MCF 10A (cell line): Measurements from ENCODE around the gene MGMT. TPM values are rescaled to one million over a fixed set of nuclear protein-coding genes. Genes with fewer than 3 reads are reported as not detected.

Experiments
- BruUV-seq: library from RNA; stranded (reverse); fragments of 400-500 nt; replicated peaks from 2 replicates; lab custom pipeline; 2021; lab: Mats Ljungman, UMichigan
- CTCF ChIA-PET: fragments of 300-600 bp; sonication (Branson Sonifier 250); formaldehyde crosslinking; extraction: SDS; loops from one replicate; lab custom pipeline; 2021; ENCODE audit warnings: antibody characterized with exemption, inconsistent platforms; lab: Yijun Ruan, JAX
- POLR2A ChIA-PET: fragments of 300-600, 350-650 bp; sonication (Branson Sonifier 250); formaldehyde crosslinking; extraction: SDS; loops from one replicate; lab custom pipeline; 2020; ENCODE audit warnings: antibody characterized with exemption, inconsistent platforms; lab: Yijun Ruan, JAX
- DNase-seq: peaks from one replicate; pipeline ENCODE4 v3.0.0-alpha.2; 2018; ENCODE audit not compliant: unreplicated experiment
- H3K27ac Mint-ChIP-seq: one replicate; pipeline ENCODE4 v1.8.0; 2022; ENCODE audit warnings: mild to moderate bottlenecking, low read depth, mixed read lengths; ENCODE audit not compliant: unreplicated experiment
- H3K27me3 Mint-ChIP-seq: one replicate; pipeline ENCODE4 v1.8.0; 2022; ENCODE audit warnings: mixed read lengths; ENCODE audit not compliant: insufficient read depth, unreplicated experiment
- H3K36me3 Mint-ChIP-seq: one replicate; pipeline ENCODE4 v1.8.0; 2022; ENCODE audit warnings: mild to moderate bottlenecking, moderate library complexity, mixed read lengths; ENCODE audit not compliant: insufficient read depth, unreplicated experiment
- H3K4me1 Mint-ChIP-seq: one replicate; pipeline ENCODE4 v1.8.0; 2022; ENCODE audit warnings: mixed read lengths; ENCODE audit not compliant: insufficient read depth, unreplicated experiment
- H3K4me3 Mint-ChIP-seq: one replicate; pipeline ENCODE4 v1.8.0; 2022; ENCODE audit warnings: mild to moderate bottlenecking, moderate library complexity, mixed read lengths; ENCODE audit not compliant: unreplicated experiment
- H3K9me3 Mint-ChIP-seq: one replicate; pipeline ENCODE4 v1.8.0; 2022; ENCODE audit warnings: mixed read lengths; ENCODE audit not compliant: unreplicated experiment
- intact Hi-C: fragments of 100-400 bp; cut with micrococcal nuclease; formaldehyde crosslinking; loops from 2 replicates; pipeline ENCODE4 v1.14.1; 2022
- total RNA-seq: library from RNA; stranded (reverse); gene quantifications from 2 replicates; pipeline ENCODE4 v1.2.3, GENCODE V29; 2022
- TF ChIP-seq, protein P1 (sequence below): fragments of 200-600 bp; IDR thresholded peaks from one replicate; pipeline ENCODE4 v1.8.0; 2022; ENCODE audit warnings: antibody characterized with exemption, mild to moderate bottlenecking; ENCODE audit not compliant: unreplicated experiment

MGMT gene
- total RNA-seq, 1 experiment from 2014 or later = 18.0 TPM

DNA sequence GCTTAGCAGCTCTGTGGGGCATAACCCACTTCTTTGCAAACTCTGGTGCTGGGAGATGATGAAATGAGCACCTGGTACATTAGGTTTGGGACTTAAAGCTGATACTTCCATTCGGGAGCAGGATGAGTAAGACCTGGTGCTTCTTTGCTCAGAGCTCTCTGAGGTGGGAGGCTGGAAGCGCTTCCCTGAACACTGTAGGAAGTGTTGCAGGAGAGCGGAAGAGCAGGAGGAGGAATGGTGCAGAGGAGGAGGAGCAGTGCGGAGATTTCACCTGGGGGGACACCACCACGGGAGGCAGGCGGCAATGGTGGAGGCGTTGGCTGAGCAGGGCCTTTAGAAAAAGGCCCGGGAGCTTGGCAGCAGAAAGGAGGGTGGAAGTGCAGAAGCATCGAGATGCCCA lies 142.5 kb downstream of the MGMT start:
- no TSS peak for BruUV-seq
- POLR2A ChIA-PET = no interaction called here
- no peaks in the 10 kb centered on the region for H3K27me3 Mint-ChIP-seq
- no peak for DNase-seq
- TF ChIP-seq, protein P1, sequence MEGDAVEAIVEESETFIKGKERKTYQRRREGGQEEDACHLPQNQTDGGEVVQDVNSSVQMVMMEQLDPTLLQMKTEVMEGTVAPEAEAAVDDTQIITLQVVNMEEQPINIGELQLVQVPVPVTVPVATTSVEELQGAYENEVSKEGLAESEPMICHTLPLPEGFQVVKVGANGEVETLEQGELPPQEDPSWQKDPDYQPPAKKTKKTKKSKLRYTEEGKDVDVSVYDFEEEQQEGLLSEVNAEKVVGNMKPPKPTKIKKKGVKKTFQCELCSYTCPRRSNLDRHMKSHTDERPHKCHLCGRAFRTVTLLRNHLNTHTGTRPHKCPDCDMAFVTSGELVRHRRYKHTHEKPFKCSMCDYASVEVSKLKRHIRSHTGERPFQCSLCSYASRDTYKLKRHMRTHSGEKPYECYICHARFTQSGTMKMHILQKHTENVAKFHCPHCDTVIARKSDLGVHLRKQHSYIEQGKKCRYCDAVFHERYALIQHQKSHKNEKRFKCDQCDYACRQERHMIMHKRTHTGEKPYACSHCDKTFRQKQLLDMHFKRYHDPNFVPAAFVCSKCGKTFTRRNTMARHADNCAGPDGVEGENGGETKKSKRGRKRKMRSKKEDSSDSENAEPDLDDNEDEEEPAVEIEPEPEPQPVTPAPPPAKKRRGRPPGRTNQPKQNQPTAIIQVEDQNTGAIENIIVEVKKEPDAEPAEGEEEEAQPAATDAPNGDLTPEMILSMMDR = no peak
- intact Hi-C loops = no loop called here
- no peaks in the 10 kb centered on the region for H3K4me1 Mint-ChIP-seq
- CTCF ChIA-PET = no interaction called here
- no peaks in the 10 kb centered on the region for H3K9me3 Mint-ChIP-seq
- H3K27ac Mint-ChIP-seq = no peak overlapping the region
- no peaks in the 10 kb centered on the region for H3K36me3 Mint-ChIP-seq
- no peak overlapping the region for H3K4me3 Mint-ChIP-seq

DNA sequence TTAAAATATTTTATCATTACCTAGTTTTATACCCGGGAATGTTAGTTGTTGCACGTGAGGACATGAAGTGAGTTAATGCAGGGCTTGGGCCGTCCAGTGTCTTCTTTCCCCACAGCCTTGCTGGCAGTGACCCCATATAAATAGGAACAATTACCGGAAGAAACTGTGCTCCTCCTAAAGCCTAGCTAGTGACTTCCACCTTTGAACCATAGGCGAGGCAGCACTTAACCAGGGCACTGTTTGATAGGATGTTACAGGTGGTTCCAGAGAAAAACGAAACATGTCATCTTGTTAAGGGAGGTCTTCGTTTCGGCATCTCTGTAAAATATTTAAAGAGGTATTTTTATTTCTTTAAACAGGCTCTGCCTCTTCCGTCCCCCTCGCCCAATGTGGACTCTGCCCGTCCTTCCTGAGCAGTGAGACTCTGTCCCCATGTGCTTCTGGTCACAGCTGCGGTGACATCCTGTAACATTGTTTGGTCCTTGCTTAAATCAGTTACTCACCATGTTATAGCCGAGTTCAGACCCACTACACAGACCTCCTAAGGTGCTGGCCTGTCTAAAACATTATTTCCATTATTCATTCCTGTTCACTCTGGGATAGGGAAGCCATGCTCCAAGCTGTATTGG lies 145.6 kb downstream of the MGMT start:
- no peaks in the 10 kb centered on the region for H3K27me3 Mint-ChIP-seq
- TF ChIP-seq, protein P1 = no peak
- POLR2A ChIA-PET = no interaction called here
- intact Hi-C loops = no loop called here
- H3K4me3 Mint-ChIP-seq = no peak overlapping the region
- H3K4me1 Mint-ChIP-seq = no peaks in the 10 kb centered on the region
- DNase-seq = no peak
- CTCF ChIA-PET = no interaction called here
- no peak overlapping the region for H3K27ac Mint-ChIP-seq
- no peaks in the 10 kb centered on the region for H3K36me3 Mint-ChIP-seq
- no peaks in the 10 kb centered on the region for H3K9me3 Mint-ChIP-seq
- BruUV-seq = no TSS peak

DNA sequence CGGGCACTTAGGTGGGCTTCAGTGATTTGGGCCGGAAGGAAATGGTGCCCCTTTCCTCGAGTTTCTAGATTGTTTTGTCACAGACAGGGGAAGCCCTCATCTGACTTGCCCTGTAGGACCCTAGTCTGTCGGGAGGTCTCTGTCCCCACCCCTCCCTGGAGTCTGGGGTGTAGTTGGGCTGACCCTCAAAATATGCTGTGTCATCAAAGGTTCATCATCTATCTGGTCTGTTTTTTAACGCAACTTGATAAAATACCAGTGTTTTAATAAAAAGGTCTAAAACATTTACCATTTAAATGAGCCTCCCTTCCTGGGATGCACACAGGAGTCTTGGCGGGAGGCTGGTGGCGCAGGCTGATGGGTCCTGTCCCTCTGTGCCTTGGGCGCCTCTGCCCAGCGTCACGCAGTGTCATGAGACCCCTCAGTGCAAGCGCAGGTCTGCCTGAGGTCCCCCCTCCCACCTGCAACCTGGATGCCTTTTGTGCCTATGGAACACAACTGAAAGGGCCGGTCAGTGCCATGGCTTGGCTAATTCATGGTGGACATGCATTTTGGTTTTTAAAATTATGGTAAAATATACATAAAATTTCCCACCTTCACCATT lies 146.4 kb downstream of the MGMT start:
- CTCF ChIA-PET = no interaction called here
- intact Hi-C loops = no loop called here
- H3K4me1 Mint-ChIP-seq = no peaks in the 10 kb centered on the region
- TF ChIP-seq, protein P1 = no peak
- no peaks in the 10 kb centered on the region for H3K36me3 Mint-ChIP-seq
- no peaks in the 10 kb centered on the region for H3K27me3 Mint-ChIP-seq
- no peak overlapping the region for H3K27ac Mint-ChIP-seq
- no TSS peak for BruUV-seq
- no peak overlapping the region for H3K4me3 Mint-ChIP-seq
- no peaks in the 10 kb centered on the region for H3K9me3 Mint-ChIP-seq
- POLR2A ChIA-PET = no interaction called here
- DNase-seq = no peak

DNA sequence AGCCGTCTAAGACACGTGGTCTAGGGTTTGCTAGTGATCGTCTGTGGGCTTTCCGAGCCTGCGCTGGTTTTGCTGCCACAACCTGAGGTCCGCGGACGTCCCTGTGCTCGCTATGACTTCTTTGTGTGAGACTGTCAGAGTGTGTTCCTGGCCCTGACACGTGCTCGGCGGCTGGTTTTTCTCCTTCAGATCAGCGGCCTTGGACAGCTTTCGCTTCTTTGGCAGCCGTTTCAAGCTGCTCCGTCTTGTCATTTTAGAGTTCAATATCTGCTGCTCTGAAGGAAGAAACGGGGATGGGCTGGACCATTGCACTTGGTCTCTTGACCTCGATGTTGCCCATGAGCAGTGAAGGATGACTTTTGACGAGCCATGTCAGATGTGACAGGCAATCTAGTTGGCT lies 147.3 kb downstream of the MGMT start:
- no TSS peak for BruUV-seq
- no peak overlapping the region for H3K4me3 Mint-ChIP-seq
- POLR2A ChIA-PET = no interaction called here
- H3K4me1 Mint-ChIP-seq = no peaks in the 10 kb centered on the region
- intact Hi-C loops = no loop called here
- TF ChIP-seq, protein P1 = no peak
- no peak for DNase-seq
- H3K27me3 Mint-ChIP-seq = no peaks in the 10 kb centered on the region
- CTCF ChIA-PET = interaction anchor here (0.6 to 1.1 kb wide), 2 partner anchors 261 to 828 kb away, joined by 3 read pairs; no protein-coding TSS in a partner anchor
- H3K36me3 Mint-ChIP-seq = no peaks in the 10 kb centered on the region
- no peak overlapping the region for H3K27ac Mint-ChIP-seq
- H3K9me3 Mint-ChIP-seq = no peaks in the 10 kb centered on the region
